GM10248 (cell line): ENCODE data around the gene PTGFRN.
"Not testable (repeated sequence)": the region's sequence is repeated elsewhere in the genome, so short reads cannot be mapped to it uniquely, and the experiment has no call there.

Experiments used
- CTCF ChIA-PET: fragments of 300-600 bp; sonication (Branson Sonifier 250); formaldehyde crosslinking; extraction: SDS; loops from one replicate; lab custom pipeline; 2021; ENCODE audit warnings: antibody characterized with exemption; lab: Yijun Ruan, JAX
- POLR2A ChIA-PET: fragments of 350-650 bp; sonication (Branson Sonifier 250); formaldehyde crosslinking; extraction: SDS; loops from one replicate; lab custom pipeline; 2020; ENCODE audit warnings: antibody characterized with exemption; lab: Yijun Ruan, JAX
- DNase-seq: peaks from one replicate; pipeline ENCODE4 v3.0.0; 2012; ENCODE audit errors: extremely low spot score
- CTCF ChIP-seq: IDR thresholded peaks from 2 replicates; pipeline ENCODE4 v1.5.1; 2012; ENCODE audit warnings: mild to moderate bottlenecking, low read depth; ENCODE audit errors: extremely low read depth, missing control alignments, control extremely low read depth

PTGFRN gene

GRCh38 chr1:116909512-116910378, at the start of gene PTGFRN:
Gene PTGFRN, plus strand, starts transcription at chr1:116909916. Its CDS starts 288 bp downstream, at chr1:116910204.
- DNase-seq = peak; percentile 41
- TF ChIP-seq CTCF = no peak
- CTCF ChIA-PET = interaction anchor here (1.2 to 1.9 kb wide), 2 partner anchors 15 to 27 kb away, joined by 3 to 8 read pairs; no protein-coding TSS in a partner anchor
- POLR2A ChIA-PET = no interaction called here

- CTCF ChIA-PET, DNase-seq, POLR2A ChIA-PET: not testable (repeated sequence)
Observed at GRCh38 chr1:116860167-116860566, 49.5 kb upstream of the PTGFRN start.

GRCh38 chr1:116861137-116861536, 48.6 kb upstream of the PTGFRN start:
- DNase-seq = no peak
- CTCF ChIA-PET = no interaction called here
- POLR2A ChIA-PET = no interaction called here
- no peak for TF ChIP-seq CTCF

- DNase-seq, POLR2A ChIA-PET, CTCF ChIA-PET: not testable (repeated sequence)
Observed at GRCh38 chr1:116863031-116863430, 46.7 kb upstream of the PTGFRN start.

- CTCF ChIA-PET, POLR2A ChIA-PET, DNase-seq: not testable (repeated sequence)
Observed at GRCh38 chr1:116866478-116866877, 43.2 kb upstream of the PTGFRN start.

- DNase-seq = no peak
- no peak for TF ChIP-seq CTCF
- POLR2A ChIA-PET = no interaction called here
- CTCF ChIA-PET = interaction anchor here (1.1 to 1.7 kb wide), 3 partner anchors 12 to 78 kb away, joined by 3 to 5 read pairs (median 4); no protein-coding TSS in a partner anchor
Observed at GRCh38 chr1:116868385-116868784, 41.3 kb upstream of the PTGFRN start.

- TF ChIP-seq CTCF = no peak
- POLR2A ChIA-PET = no interaction called here
- CTCF ChIA-PET = interaction anchor here (1.7 kb wide), 1 partner anchor 16 kb away, joined by 5 read pairs; no protein-coding TSS in a partner anchor
- no peak for DNase-seq
Observed at GRCh38 chr1:116869611-116870010, 40.1 kb upstream of the PTGFRN start.

- CTCF ChIA-PET = interaction anchor here (1.2 kb wide), 1 partner anchor 43 kb away, joined by 3 read pairs; no protein-coding TSS in a partner anchor
- DNase-seq = no peak
- TF ChIP-seq CTCF = no peak
- POLR2A ChIA-PET = no interaction called here
Observed at GRCh38 chr1:116870300-116870699, 39.4 kb upstream of the PTGFRN start.
